Hippocampal formation (tissue), 2 donors: ENCODE results near the gene ADH1B.
"Not testable (repeated sequence)": the region's sequence is repeated elsewhere in the genome, so short reads cannot be mapped to it uniquely, and the experiment has no call there.

Experiments used
- DNase-seq, 2 donors: peaks; one replicate each; lab custom pipeline; 2025; lab: John Stamatoyannopoulos, UW

ADH1B gene

DNA sequence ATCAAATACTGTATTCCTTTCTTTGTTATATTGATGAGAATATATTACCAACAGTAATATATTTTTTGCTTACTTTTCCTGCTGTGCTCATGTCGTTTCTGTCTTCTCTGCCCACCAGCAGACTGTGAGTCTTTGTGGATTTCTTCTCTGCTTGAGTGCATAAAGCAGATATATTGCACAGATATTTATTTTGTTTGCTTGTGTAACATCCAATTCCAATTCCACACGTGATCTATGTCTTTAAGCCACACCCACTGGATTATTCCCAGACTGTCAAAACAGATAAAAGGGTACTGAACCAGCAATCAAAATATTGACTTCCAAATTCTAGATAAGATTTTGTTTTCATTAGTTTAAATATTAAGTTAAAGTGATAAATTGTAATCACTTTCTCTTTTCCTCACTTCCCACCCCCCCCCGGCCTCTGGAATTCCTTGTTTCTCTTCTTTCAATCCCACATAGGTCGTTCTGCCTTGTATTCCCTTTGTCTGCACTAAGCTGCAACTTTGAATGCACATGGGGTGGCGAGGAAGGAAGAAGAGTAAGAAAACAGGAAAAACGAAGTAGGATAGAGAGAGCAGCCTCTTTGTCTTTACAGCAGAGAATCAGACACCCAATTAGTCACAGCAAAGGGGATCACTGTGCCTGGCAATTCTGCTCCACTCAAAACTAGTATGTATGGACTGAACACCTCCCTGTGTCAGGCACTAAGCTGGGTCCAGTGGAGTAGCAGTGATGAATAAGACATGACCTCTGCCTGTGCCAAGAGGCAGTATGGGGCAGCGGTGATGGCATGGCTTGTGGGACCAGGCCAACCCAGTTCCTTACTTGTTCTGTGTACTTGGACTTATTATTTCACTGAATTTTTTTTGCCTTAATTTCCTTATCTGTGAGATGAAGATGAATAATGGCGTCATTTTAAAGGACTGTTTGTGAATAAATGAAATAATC lies at the start of gene ADH1B:
Gene ADH1B (minus strand): TSS at position 161 of the 951 bp plus-strand sequence. CDS start 70 bp downstream, at position 91.
- no peak for DNase-seq

DNA sequence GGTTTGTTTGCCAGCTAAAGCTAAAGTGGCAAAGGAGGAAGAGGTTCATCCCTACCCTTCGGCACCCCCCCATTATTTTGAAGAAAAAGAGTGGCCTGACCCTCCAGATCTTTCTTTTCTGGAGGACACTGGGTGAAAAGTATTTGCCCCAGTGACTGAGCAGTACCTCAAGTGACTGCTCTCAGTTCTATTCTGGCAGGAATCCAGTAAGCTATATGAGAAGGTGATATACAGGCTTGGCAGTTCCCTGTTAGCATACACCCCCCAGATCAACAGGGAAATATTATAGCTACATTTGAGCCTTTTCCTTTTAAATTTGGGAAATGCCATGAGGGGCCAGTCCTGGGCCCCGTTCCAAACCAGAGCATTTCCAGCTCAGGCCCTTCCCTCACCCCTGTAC lies 46.6 kb upstream of the ADH1B start:
- DNase-seq, result not testable (repeated sequence)

DNA sequence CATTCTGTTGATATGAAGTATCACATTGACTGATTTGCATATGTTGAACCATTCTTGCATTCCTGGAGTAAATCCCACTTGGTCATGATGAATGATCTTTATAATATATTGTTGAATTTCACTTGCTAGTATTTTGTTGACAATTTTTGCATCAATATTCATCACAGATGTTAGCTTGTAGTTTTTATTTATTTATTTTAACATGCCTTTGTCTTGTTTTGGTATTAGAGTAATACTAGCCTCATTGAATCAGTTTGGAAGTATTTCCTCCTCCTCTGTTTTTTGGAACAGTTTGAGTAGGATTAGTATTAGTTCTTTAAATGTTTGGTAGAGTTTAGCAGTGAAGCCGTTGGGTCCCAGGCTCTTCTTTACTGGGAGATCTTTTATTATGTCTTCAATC lies 45.3 kb upstream of the ADH1B start:
- DNase-seq, result no peak

- DNase-seq, result no peak
Measured at GRCh38 chr4:99362768-99363167, 41.6 kb upstream of the ADH1B start.

GRCh38 chr4:99361899-99362275 lies 40.7 kb upstream of the ADH1B start:
- DNase-seq, result no peak

DNA sequence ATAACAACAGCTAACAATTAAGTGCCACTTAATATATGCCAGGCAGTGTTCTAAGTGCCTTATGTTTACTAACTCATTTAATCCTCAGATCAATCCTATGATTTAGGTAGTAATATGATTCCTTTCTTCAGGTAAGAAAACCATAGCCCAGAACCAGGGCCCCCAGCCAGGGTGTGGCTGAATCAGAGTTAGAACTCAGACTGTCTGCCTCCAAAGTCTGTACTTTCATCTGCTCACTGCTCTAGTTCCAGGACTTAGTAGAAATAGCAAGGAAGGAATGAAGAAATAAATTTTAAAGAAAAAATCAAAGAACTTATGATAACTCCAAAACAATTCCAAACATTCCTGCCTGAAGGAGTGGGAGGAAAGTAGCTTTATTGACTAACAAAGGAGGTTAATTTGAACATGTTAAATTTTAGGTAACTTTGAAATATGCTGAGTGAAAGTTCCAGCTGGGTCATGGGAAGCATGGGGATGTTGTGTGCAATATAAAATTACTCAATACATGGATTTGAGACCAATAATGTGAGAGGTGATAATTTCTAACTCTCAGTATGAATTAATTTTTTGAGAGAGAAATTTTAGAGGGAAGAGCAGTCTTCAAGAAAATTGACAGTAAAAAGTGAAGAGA lies 40.2 kb upstream of the ADH1B start:
- DNase-seq, result no peak

DNA sequence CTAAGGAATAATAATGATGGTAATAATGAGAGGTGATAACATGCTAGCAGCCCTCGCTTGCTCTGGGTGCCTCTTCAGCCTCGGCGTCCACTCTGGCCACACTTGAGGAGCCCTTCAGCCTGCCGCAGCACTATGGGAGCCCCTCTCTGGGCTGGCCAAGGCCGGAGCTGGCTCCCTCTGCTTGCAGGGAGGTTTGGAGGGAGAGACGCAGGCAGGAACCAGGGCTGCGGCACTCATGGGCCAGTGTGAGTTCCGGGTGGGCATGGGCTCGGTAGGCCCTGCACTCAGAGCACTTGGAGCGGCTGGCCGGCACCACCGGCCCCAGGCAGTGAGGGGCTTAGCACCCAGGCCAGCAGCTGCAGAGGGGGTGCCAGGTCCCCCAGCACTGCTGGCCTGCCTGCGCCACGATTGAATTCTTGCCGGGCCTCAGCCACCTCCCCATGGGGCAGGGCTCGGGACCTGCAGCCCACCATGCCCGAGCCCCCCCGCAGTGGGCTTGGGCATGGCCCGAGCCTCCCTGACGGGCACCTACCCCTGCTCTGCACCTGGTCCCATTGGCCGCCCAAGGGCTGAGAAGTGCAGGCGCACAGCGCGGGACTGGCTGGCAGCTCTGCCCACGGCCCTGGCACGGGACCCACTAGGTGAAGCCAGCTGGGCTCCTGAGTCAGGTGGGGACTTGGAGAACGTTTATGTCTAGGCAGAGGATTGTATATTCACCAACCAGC lies 38.4 kb upstream of the ADH1B start:
- DNase-seq, result no peak

DNA sequence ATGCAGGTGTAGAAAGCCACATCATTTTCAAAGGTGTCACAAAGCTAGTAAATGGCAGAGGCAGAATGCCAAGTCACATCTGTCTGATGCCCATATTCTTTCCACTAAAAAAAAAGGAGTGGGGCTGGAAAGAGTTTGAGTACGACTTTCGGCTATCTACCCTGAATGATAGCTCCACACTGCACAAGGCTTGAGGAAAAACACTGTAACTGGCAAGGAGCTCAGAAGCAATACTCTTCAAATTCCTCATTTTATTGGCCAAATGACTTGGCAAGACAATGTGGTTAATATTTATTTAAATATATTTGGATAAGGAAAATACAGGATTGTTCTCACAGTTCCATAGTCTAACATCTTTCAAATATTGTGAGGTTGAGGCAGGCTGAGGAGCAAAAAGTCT lies 36.7 kb upstream of the ADH1B start:
- no peak for DNase-seq

- DNase-seq, result no peak
Measured at GRCh38 chr4:99356992-99357391, 35.8 kb upstream of the ADH1B start.

- not testable (repeated sequence) for DNase-seq
Measured at GRCh38 chr4:99356149-99356548, 34.9 kb upstream of the ADH1B start.

GRCh38 chr4:99352602-99353537 lies 31.7 kb upstream of the ADH1B start, which contains the start of gene ADH1C:
Gene ADH1C, minus strand, starts transcription at chr4:99352746. Its CDS starts 71 bp downstream, at chr4:99352675.
- DNase-seq, result no peak

DNA sequence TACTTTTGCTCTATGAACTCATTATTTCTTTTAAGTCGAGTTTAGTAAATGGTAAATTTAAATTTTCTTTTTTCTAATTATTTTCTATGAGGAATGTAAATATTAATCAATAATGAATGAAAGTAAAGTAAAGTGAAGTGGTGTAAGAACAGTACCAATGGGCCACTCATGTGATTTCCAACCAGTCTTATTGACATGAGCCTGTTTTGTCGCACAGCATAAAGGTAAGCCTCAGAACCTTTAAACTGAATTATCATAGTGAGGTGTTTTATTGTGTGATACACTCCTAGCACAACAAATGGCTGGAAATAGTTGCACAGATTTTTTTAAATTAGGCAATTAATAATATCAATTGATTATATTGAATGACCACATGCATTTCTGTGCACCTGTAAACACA lies 30.3 kb upstream of the ADH1B start:
- DNase-seq, result no peak

GRCh38 chr4:99349338-99349737 lies 28.1 kb upstream of the ADH1B start:
- DNase-seq, result no peak

DNA sequence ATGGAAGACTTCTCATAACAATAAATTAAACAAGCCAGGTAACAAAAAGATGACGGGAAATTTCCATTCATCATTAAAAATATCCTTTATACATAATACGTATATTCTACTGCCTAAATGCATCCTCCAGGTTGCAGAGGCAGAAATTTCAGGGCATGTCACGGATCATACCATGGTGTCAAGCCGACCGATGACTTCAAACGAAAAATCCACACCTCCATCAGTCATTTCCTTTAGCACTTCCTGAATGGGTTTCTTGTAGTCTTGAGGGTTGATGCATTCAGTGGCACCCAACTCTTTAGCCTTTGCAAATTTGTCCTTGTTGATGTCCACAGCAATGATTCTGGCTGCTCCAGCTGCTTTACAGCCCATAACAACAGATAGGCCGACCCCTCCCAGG lies 21.4 kb upstream of the ADH1B start:
- DNase-seq, result not testable (repeated sequence)

DNA sequence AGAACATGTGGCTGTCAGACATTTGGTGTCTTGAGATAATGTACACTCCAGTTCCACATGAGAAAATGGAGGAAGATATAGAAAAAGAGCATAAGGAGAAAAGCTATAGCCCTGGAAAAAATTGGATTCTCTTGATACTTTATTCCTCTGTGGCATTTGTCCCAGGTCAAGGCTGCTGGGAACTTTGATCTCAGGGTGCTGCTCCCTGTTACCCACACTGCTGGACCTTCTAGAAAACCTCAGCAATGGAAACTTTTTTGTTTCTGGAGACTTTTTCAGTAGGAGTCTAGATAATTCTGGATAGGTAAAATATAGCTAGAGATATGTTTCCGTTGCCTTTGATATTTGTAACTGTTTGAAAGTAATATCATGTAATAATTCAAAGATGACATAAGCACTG lies 20.2 kb upstream of the ADH1B start:
- DNase-seq, result no peak

DNA sequence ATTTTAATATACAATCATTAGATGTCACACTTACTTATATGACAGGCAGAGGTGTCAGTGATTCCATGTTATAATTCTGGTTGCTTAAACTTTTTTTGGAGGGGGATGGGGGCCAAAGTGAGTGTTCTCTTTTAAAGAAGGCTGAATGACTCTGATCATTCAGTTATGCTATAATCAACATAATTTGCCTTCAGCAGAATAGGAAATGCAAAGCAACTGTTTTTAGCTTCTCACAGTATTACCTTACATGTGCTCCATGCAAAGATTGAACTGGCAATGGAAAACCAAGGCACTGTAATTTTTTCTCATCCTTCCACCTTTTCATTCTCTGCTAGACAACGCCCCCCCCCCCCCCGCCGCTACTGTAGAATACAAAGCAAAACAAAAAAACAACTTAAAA lies 18.0 kb upstream of the ADH1B start:
- no peak for DNase-seq

DNA sequence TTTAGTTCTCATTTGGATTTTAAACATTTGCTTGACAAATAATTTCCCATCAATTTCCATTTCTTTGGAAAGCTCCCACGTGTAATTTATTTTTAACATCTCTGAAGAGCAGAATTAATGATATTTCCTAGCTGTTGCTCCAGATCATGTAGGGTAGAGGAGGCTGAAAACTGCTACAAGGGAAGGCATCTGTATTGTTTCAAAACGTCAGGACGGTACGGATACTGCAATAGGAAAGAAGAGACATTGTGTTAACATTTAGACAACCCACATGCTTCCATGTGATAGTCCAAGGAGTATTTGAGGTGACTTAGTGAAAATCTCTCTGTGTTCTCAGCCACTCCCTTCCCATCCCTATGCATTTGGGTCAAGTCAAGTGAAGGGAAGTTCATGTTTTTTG lies 15.4 kb upstream of the ADH1B start:
- no peak for DNase-seq

- no peak for DNase-seq
Measured at GRCh38 chr4:99334880-99335279, 13.7 kb upstream of the ADH1B start.

- no peak for DNase-seq
Measured at GRCh38 chr4:99330648-99331047, 9.4 kb upstream of the ADH1B start.

DNA sequence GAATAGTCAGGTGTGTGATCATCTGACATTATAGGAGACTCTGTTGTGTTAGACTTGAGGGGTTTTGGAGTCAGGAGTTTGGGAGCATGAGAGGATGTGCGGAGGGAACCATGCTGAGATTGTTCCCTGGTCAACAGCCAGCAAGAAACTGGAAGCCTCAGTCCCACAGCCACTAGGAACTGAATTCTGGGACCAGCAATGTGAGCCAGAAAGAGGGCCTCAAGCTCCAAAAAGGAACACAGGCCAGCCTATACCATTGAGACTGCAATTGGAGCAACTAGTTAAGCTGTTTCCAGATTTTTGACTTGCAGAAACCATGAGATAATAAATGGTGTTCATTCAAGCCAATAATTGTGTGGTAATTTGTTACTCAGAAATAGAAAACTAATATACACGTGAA lies 8.7 kb upstream of the ADH1B start:
- DNase-seq, result no peak

DNA sequence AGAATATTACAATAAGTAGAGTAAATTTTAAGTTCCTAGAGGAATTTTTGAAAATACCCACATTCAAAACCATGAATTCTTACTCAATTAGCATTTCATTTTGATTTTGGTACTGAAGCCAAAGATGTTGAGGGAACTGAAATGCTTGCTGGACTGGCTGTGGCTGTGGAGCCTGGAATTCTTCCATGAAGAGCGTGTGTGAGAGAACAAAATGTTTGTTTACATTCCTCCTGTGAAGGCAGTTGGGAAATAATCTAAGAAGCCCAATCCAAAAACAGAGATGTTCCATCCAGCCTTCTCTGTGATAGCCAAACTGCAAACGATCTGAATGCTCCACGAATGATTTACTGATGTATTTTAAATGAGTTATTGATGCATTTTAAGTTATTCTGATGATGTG lies 3.8 kb upstream of the ADH1B start:
- DNase-seq, result peak in 1 of 2 donors; percentile 20
